Measurements from ENCODE around the gene SALL1. TPM values are rescaled to one million over a fixed set of nuclear protein-coding genes. Genes with fewer than 3 reads are reported as not detected.

Gene SALL1
- polyA plus RNA-seq, 1 experiment, result 5.4 TPM

DNA sequence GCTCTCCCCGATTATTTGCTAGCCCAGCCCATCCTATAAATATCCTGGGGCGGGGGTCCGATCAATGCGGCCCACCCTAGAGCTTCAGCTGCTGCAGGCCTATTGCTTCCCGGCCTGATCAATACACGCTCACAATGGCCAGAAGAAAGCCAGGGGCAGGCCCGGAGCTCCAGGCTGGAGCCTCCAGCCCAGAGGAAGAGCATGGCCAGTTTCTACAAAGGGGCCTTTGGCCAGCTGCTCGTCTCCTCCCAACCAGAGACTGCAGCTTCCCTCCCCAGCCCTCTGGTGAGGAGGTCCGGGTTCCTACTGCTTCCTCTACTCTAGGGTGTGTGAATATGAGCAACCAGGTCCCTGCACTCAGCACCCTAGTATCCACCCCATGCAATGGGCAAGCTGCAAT is 36.7 kb downstream of the SALL1 start:
- TF ChIP-seq, protein P1, sequence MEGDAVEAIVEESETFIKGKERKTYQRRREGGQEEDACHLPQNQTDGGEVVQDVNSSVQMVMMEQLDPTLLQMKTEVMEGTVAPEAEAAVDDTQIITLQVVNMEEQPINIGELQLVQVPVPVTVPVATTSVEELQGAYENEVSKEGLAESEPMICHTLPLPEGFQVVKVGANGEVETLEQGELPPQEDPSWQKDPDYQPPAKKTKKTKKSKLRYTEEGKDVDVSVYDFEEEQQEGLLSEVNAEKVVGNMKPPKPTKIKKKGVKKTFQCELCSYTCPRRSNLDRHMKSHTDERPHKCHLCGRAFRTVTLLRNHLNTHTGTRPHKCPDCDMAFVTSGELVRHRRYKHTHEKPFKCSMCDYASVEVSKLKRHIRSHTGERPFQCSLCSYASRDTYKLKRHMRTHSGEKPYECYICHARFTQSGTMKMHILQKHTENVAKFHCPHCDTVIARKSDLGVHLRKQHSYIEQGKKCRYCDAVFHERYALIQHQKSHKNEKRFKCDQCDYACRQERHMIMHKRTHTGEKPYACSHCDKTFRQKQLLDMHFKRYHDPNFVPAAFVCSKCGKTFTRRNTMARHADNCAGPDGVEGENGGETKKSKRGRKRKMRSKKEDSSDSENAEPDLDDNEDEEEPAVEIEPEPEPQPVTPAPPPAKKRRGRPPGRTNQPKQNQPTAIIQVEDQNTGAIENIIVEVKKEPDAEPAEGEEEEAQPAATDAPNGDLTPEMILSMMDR (IDR thresholded peaks at IDR 0.05; ENCODE audit: insufficient read depth, low read depth, low read length), result no peak
- ChIA-PET CTCF (interaction anchor here (1.3 kb wide), 1 partner anchor 11 kb away, joined by 4 read pairs; no protein-coding TSS in a partner anchor), POLR2A (no interaction called here)
- DNase-seq (ENCODE audit: low read depth), result no peak
- Histone ChIP-seq H3K36me3 (ENCODE audit: control insufficient read depth, insufficient read depth, low read length) (no peaks in the 10 kb centered on the region), H3K4me3 (ENCODE audit: low read depth, low read length) (no peak overlapping the region), H3K27me3 (ENCODE audit: control insufficient read depth, insufficient read depth, low read length) (peaks cover 8% of the 10 kb centered on the region)

DNA sequence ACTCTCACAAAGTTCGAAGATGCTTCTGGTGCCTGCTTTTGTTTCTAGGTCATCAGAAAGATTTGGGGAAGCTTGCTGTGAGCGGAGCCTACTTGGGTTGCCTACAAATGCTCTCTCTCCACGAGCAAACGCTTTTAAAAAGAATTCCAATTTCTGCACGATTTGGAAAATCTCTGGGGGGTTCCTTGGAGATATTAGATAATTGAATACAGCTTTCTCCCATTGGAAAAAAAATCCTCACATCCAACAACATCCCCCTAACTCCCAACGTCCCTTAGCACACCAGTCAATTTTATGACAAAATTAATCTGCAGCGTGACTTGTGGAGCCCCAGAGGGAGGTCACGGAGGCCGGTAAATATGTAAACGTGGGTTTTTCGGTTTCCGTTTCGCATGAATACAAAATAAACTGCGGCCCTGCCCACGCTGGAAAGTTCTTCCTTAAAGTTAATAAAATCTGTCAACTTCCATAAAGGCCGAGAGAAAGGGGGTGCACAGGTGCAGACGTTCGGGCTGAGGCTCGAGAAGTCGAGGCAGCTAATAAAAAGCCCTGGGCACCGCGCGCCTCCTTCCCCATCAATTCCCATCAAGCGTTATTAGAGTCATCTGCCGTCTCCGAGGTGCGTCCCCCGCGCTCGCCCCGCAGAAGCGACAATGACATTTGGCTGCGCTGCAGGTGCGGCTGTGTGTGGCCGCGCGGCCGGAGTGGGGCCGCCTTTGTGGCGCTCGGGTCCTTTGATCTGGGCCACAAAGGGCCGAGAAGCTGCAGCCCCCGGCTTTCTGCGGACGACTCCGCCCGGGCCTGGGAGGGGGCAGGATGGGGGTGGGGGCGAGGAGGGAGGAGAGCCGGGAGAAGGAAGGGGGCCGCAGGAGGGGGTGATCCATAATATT is 37.6 kb downstream of the SALL1 start:
- Histone ChIP-seq H3K27me3 (ENCODE audit: control insufficient read depth, insufficient read depth, low read length) (peaks cover 8% of the 10 kb centered on the region), H3K36me3 (ENCODE audit: control insufficient read depth, insufficient read depth, low read length) (no peaks in the 10 kb centered on the region), H3K4me3 (ENCODE audit: low read depth, low read length) (no peak overlapping the region)
- ChIA-PET POLR2A (no interaction called here), CTCF (interaction anchor here (1.3 kb wide), 1 partner anchor 10 kb away, joined by 4 read pairs; no protein-coding TSS in a partner anchor)
- TF ChIP-seq, protein P1 (IDR thresholded peaks at IDR 0.05; ENCODE audit: insufficient read depth, low read depth, low read length), result no peak
- DNase-seq (ENCODE audit: low read depth), result no peak

DNA sequence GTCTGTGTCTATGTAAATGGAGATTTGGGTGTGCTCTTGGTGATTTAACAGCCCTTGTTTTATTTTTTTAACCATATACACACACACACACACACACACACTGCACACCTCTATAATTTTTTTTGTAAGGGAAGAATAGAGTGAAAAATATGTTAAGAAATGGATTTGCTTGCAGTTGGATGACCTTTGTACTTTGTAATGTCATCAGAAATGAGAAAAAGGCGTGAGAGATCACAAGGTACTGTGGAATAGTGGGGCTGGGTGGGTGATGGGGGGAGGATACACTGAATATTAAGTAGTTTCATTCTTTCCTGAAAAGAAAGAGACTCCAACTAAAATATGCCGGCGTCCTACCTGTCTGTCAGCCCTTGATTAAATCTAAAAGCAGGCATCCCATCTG is 38.7 kb downstream of the SALL1 start:
- POLR2A ChIA-PET, result no interaction called here
- CTCF ChIA-PET, result no interaction called here

DNA sequence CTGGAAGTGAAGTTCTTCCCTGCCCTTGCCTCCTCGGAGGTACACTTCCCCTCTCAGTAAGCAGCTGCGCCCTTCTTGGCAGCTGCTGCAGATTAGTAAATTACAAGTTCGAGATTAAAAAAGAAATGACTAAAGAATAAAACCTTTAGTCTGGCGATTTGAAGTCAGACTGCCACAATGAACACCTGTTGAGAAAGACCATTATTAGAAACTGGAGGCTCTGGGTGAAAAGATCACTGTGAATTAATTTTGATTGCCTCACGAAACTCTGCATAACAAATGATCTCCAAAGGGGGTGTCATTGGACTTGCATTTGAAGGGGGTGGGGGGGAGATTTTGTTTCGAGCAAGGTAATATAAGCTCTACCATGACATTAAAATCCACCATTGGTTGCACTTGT is 39.3 kb downstream of the SALL1 start:
- Histone ChIP-seq H3K27me3 (ENCODE audit: control insufficient read depth, insufficient read depth, low read length) (peaks cover 8% of the 10 kb centered on the region), H3K4me3 (ENCODE audit: low read depth, low read length) (no peak overlapping the region), H3K36me3 (ENCODE audit: control insufficient read depth, insufficient read depth, low read length) (no peaks in the 10 kb centered on the region)
- CTCF ChIA-PET, result no interaction called here
- DNase-seq (ENCODE audit: low read depth), result no peak
- POLR2A ChIA-PET, result no interaction called here
- TF ChIP-seq, protein P1 (IDR thresholded peaks at IDR 0.05; ENCODE audit: insufficient read depth, low read depth, low read length), result no peak

More for the DNA sequence above, 38.7 kb downstream of the SALL1 start:
- Histone ChIP-seq H3K4me3 (ENCODE audit: low read depth, low read length) (no peak overlapping the region), H3K36me3 (ENCODE audit: control insufficient read depth, insufficient read depth, low read length) (no peaks in the 10 kb centered on the region), H3K27me3 (ENCODE audit: control insufficient read depth, insufficient read depth, low read length) (peaks cover 8% of the 10 kb centered on the region)
- DNase-seq (ENCODE audit: low read depth), result no peak
- TF ChIP-seq, protein P1 (IDR thresholded peaks at IDR 0.05; ENCODE audit: insufficient read depth, low read depth, low read length), result no peak

DNA sequence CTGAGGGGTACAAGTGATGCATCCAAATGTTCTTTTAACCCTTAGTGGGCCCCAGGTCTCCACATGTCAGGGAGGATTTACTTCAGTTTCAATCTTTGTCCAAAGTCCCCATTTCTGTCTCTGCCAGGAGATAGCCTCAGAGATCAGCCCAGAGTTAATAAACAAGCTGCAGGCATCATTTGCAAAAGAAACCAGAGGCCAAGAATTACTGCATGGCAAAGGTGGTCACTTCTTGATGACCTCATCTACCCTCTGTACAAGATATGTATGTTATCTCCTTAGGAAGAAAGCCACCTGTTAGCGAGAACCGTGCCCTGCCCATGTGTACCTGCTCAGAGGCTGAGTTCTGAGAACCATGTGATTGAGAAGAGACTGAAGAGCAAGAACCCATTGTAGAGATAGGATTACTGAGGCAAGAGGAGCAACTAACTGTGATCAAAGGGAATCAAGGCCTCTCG is 40.3 kb downstream of the SALL1 start:
- DNase-seq (ENCODE audit: low read depth), result no peak
- Histone ChIP-seq H3K36me3 (ENCODE audit: control insufficient read depth, insufficient read depth, low read length) (no peaks in the 10 kb centered on the region), H3K4me3 (ENCODE audit: low read depth, low read length) (no peak overlapping the region), H3K27me3 (ENCODE audit: control insufficient read depth, insufficient read depth, low read length) (peaks cover 8% of the 10 kb centered on the region)
- CTCF ChIA-PET, result no interaction called here
- POLR2A ChIA-PET, result no interaction called here
- TF ChIP-seq, protein P1 (IDR thresholded peaks at IDR 0.05; ENCODE audit: insufficient read depth, low read depth, low read length), result no peak

Measured in BJ (cell line).